K562 (cell line): ENCODE results near the gene PSAT1. TPM values are rescaled to one million over a fixed set of nuclear protein-coding genes. Genes with fewer than 3 reads are reported as not detected.

ENCODE experiments used
- ATAC-seq: fragments of 200-7000 bp; cut with Tn5 transposase; 3 replicates; pipeline ENCODE4 v1.9.1; 2020; ENCODE audit warnings: moderate library complexity
- BruUV-seq: library from RNA; stranded (reverse); fragments of 400-500 nt; replicated peaks from 2 replicates; lab custom pipeline; 2021; lab: Mats Ljungman, UMichigan
- CTCF ChIA-PET: fragments of 300-600 bp; formaldehyde crosslinking; extraction: SDS; loops from one replicate; lab custom pipeline; 2021; ENCODE audit warnings: low intra/inter-chr PET ratio; lab: Yijun Ruan, JAX
- POLR2A ChIA-PET: fragments of 300-600, 350-650 bp; sonication (Branson Sonifier 250); formaldehyde crosslinking; extraction: SDS; loops from one replicate; lab custom pipeline; 2021; ENCODE audit warnings: antibody characterized with exemption, inconsistent platforms; lab: Yijun Ruan, JAX
- DNase-seq, 4 experiments: peaks; one replicate each; pipeline versions ENCODE4 v3.0.0 to v3.0.0-alpha.2; 2011 to 2018; ENCODE audit warnings: low spot score in 3 of 4, mixed read lengths in 3 of 4; ENCODE audit errors: extremely low read depth in 1 of 4
- FAIRE-seq: peaks from 2 replicates; lab custom pipeline; 2011; peaks lifted over from hg19 to GRCh38; lab: Jason Lieb, UNC
- H2AFZ ChIP-seq: 2 replicates; pipeline ENCODE4 v1.6.0; 2011; ENCODE audit warnings: low read depth, low read length, control low read depth, inconsistent platforms
- H3K27ac ChIP-seq: fragments of 200-600 bp; 3 replicates; pipeline ENCODE4 v1.8.0; 2011; ENCODE audit warnings: low read depth, mild to moderate bottlenecking, control low read depth, inconsistent platforms, low read length, moderate library complexity, mixed read lengths; ENCODE audit errors: extremely low read depth
- H3K27me3 ChIP-seq, 2 experiments: fragments of 300-600 bp in 1 of 2; 2 replicates in 1 of 2; 3 replicates in 1 of 2; pipeline versions ENCODE4 v1.6.0 to v1.8.0; 2011; ENCODE audit warnings: inconsistent platforms in 2 of 2, low read length in 2 of 2, mild to moderate bottlenecking in 1 of 2, mixed read lengths in 1 of 2, moderate library complexity in 1 of 2; ENCODE audit not compliant: control insufficient read depth in 2 of 2, insufficient read depth in 2 of 2
- H3K36me3 ChIP-seq: fragments of 300-600 bp; 3 replicates; pipeline ENCODE4 v1.8.0; 2011; ENCODE audit warnings: mild to moderate bottlenecking, low read length, inconsistent platforms; ENCODE audit not compliant: control insufficient read depth, insufficient read depth
- H3K4me1 ChIP-seq, 2 experiments: fragments of 200-600 bp in 1 of 2; replicated peaks in 1 of 2; 2 replicates in 1 of 2; 3 replicates in 1 of 2; pipeline versions ENCODE4 v1.5.1 to v1.8.0; 2011; ENCODE audit warnings: inconsistent platforms in 2 of 2, low read length in 2 of 2, mild to moderate bottlenecking in 1 of 2, mixed read lengths in 1 of 2, moderate library complexity in 1 of 2; ENCODE audit not compliant: control insufficient read depth in 2 of 2, insufficient read depth in 2 of 2
- H3K4me2 ChIP-seq: 2 replicates; pipeline ENCODE4 v1.6.1; 2011; ENCODE audit warnings: low read length, control low read depth, inconsistent platforms, mixed read lengths; ENCODE audit not compliant: insufficient read depth
- H3K4me3 ChIP-seq: fragments of 200-600 bp; sonication (generic), shearing (Covaris generic); 2 replicates; pipeline ENCODE4 v1.5.1; 2016; ENCODE audit warnings: control low read depth, inconsistent platforms
- H3K79me2 ChIP-seq: fragments of 200-600 bp; 3 replicates; pipeline ENCODE4 v1.8.0; 2011; ENCODE audit warnings: low read length, inconsistent platforms; ENCODE audit not compliant: control insufficient read depth, insufficient read depth
- H3K9ac ChIP-seq, 2 experiments: 2 replicates each; pipeline versions ENCODE4 v1.6.0 to v1.6.1; 2011; ENCODE audit warnings: low read depth in 2 of 2, low read length in 2 of 2, control low read depth in 1 of 2, inconsistent platforms in 1 of 2, mild to moderate bottlenecking in 1 of 2, mixed read lengths in 1 of 2; ENCODE audit not compliant: insufficient read depth in 1 of 2
- H3K9me1 ChIP-seq: one replicate; pipeline ENCODE4 v1.6.0; 2011; ENCODE audit warnings: inconsistent platforms, mild to moderate bottlenecking, low read length, moderate library complexity; ENCODE audit not compliant: control insufficient read depth, insufficient read depth
- H3K9me3 ChIP-seq: replicated peaks from 2 replicates; pipeline ENCODE4 v1.5.1; 2011; ENCODE audit warnings: low read depth, low read length, inconsistent platforms; ENCODE audit not compliant: control insufficient read depth, insufficient read depth
- H4K20me1 ChIP-seq: replicated peaks from 2 replicates; pipeline ENCODE4 v1.6.1; 2011; ENCODE audit warnings: low read length, inconsistent platforms, mixed read lengths; ENCODE audit not compliant: control insufficient read depth, insufficient read depth
- CTCF ChIP-seq, 3 experiments: IDR thresholded peaks in 2 of 3; conservative IDR thresholded peaks in 1 of 3; 2 replicates each; pipeline ENCODE4 v1.5.1; 2011 to 2012; ENCODE audit warnings: low read length in 3 of 3, mild to moderate bottlenecking in 3 of 3, control low read depth in 2 of 3, improper control_type of control experiment in 1 of 3, inconsistent platforms in 1 of 3, low read depth in 1 of 3, mixed read lengths in 1 of 3, moderate library complexity in 1 of 3; ENCODE audit not compliant: insufficient read depth in 2 of 3
- RAD21 ChIP-seq, 2 experiments: fragments of 250-450 bp in 1 of 2; fragments of 450-650 bp in 1 of 2; sonication (Bioruptor Pico) in 1 of 2; formaldehyde crosslinking in 1 of 2; IDR thresholded peaks in 1 of 2; conservative IDR thresholded peaks in 1 of 2; 2 replicates each; pipeline versions ENCODE4 v1.4.0 to v1.8.0; 2020 to 2022; ENCODE audit warnings: mild to moderate bottlenecking in 2 of 2, moderate library complexity in 1 of 2
- REST ChIP-seq, 2 experiments: fragments of 450-650 bp; formaldehyde crosslinking in 1 of 2; IDR thresholded peaks; 2 replicates each; pipeline versions ENCODE4 v1.4.0 to v1.6.1; 2014 to 2020; ENCODE audit warnings: mild to moderate bottlenecking in 2 of 2, borderline replicate concordance in 1 of 2, low read depth in 1 of 2
- XRCC5 ChIP-seq: fragments of 200-400 bp; formaldehyde crosslinking; IDR thresholded peaks from 2 replicates; pipeline ENCODE4 v1.6.1; 2017; ENCODE audit warnings: low read depth, mild to moderate bottlenecking, low read length
- WGBS: fragments of 100-300 bp; shearing (Covaris generic); methylation state at CpG from one replicate; pipeline ENCODE4 v1.1.6; 2016; ENCODE audit warnings: low coverage, mixed read lengths; ENCODE audit not compliant: insufficient coverage; ENCODE audit errors: missing lambda C conversion rate; 5-methylcytosine and 5-hydroxymethylcytosine counted together
- in situ Hi-C: fragments of 300-500 bp; cut with MboI; formaldehyde crosslinking; loops from 4 replicates; pipeline ENCODE4 v1.15.0; 2018; ENCODE audit warnings: inconsistent platforms, mixed read lengths
- intact Hi-C: fragments of 100-400 bp; cut with micrococcal nuclease; formaldehyde crosslinking; loops from 2 replicates; pipeline ENCODE4 v1.14.2; 2022
- polyA plus RNA-seq, 8 experiments: library from polyadenylated mRNA; depleted of rRNA in 4 of 8; stranded (reverse) in 5 of 8; unstranded in 3 of 8; fragments of >200 nt; fragmentation: Nextera tagmentation in 2 of 8; fragmentation: Illumina TruSeq in 1 of 8; extraction: Ambion mirVana in 2 of 8; extraction: Trizol in 1 of 8; gene quantifications; 2 replicates each; pipeline versions ENCODE4 v1.2.1 to v1.2.3, GENCODE V29; 2011 to 2014; ENCODE audit warnings: inconsistent platforms in 1 of 8, missing spikeins in 1 of 8
- total RNA-seq, 7 experiments: library from RNA; depleted of rRNA in 6 of 7; stranded (reverse); fragments of >200 nt in 6 of 7; fragmentation: Illumina TruSeq in 2 of 7; extraction: Trizol in 2 of 7; gene quantifications; 2 replicates each; pipeline versions ENCODE4 v1.2.1 to v1.2.3, GENCODE V29; 2011 to 2021; ENCODE audit warnings: low replicate concordance in 1 of 7

PSAT1 gene
- total and polyA plus RNA-seq, 9 of the 15 experiments (the other 6 are each of a cell fraction or from before 2014, with no cell fraction given), result 29.7 to 151 (median 98.3) TPM

GRCh38 chr9:78261403-78262001, 35.4 kb upstream of the PSAT1 start:
- no peak for FAIRE-seq

More at GRCh38 chr9:78261403-78262001, 35.4 kb upstream of the PSAT1 start:
- H3K27ac ChIP-seq, result no peak overlapping the region
- H4K20me1 ChIP-seq, result no peaks in the 10 kb centered on the region
- H3K9me1 ChIP-seq, result no peaks in the 10 kb centered on the region
- no peak overlapping the region for H3K4me3 ChIP-seq
- no peak for ATAC-seq
- peak; percentile 12 to 23 (median 18) for DNase-seq
- no peaks in the 10 kb centered on the region for H3K79me2 ChIP-seq
- in situ Hi-C loops (no loop called here), intact Hi-C loops (loop anchor here (1.0 kb wide), 1 partner anchor 108 kb away; no protein-coding TSS in a partner anchor)
- ChIA-PET CTCF (no interaction called here), POLR2A (interaction anchor here (0.7 kb wide), 1 partner anchor 21 kb away, joined by 3 read pairs; no protein-coding TSS in a partner anchor)
- H3K9me3 ChIP-seq, result no peaks in the 10 kb centered on the region
- no peak overlapping the region for H3K9ac ChIP-seq
- 0% methylated on average over 2 of the region's 2 CpGs for WGBS
- peak; percentile 17; the same call in 1 of the 2 replicates for TF ChIP-seq REST (IDR thresholded peaks at IDR 0.05; ENCODE audit: borderline replicate concordance)
- TF ChIP-seq REST (CRISPR knock-in tag; IDR thresholded peaks at IDR 0.05; ENCODE audit: low read depth), result no peak
- no peak for TF ChIP-seq XRCC5
- peak; percentile 16 to 52; a peak in 2 of 4 replicates for TF ChIP-seq RAD21 (CRISPR knock-in tag; conservative IDR thresholded peaks at IDR 0.05 in 1 of 2, IDR thresholded peaks at IDR 0.05 in 1 of 2)
- peak in 1 of 3 experiments; percentile 49; a peak in 4 of 6 replicates for TF ChIP-seq CTCF (IDR thresholded peaks at IDR 0.05 in 2 of 3, conservative IDR thresholded peaks at IDR 0.05 in 1 of 3; ENCODE audit: insufficient read depth in 2 of 3, low read depth in 1 of 3, low read length in 3 of 3)
- no TSS peak for BruUV-seq
- H3K27me3 ChIP-seq, result no peaks in the 10 kb centered on the region
- peaks cover 23% of the 10 kb centered on the region for H3K36me3 ChIP-seq
- H2AFZ ChIP-seq, result no peak overlapping the region
- H3K4me2 ChIP-seq, result no peak overlapping the region
- no peaks in the 10 kb centered on the region for H3K4me1 ChIP-seq
